ENCODE measurements around the gene SENP8. TPM values are rescaled to one million over a fixed set of nuclear protein-coding genes. Genes with fewer than 3 reads are reported as not detected.

Gene SENP8
- total and polyA plus RNA-seq, 2 of the 8 experiments (the other 6 are each of a cell fraction or from before 2014, with no cell fraction given) = 4.1 to 6.0 TPM

GRCh38 chr15:72092006-72092405 is 26.2 kb upstream of the SENP8 start:
- H3K36me3 ChIP-seq (ENCODE audit: control insufficient read depth in 2 of 4, insufficient read depth in 4 of 4, low read length in 3 of 4) = no peaks in the 10 kb centered on the region; a peak in 1 of 8 replicates
- H2BK12ac ChIP-seq (ENCODE audit: low read depth, low read length) = no peak overlapping the region
- no peak overlapping the region for H3K9ac ChIP-seq (replicated peaks in 1 of 4; ENCODE audit: extremely low read depth in 1 of 4, low read depth in 3 of 4, low read length in 3 of 4)
- H3K18ac ChIP-seq (ENCODE audit: extremely low read depth, low read length) = no peak overlapping the region
- H2BK5ac ChIP-seq (ENCODE audit: low read depth, low read length) = no peak overlapping the region
- H4K5ac ChIP-seq (ENCODE audit: insufficient read length, low read depth, low read length) = no peak overlapping the region
- H3K27ac ChIP-seq (ENCODE audit: low read depth, low read length) = no peak overlapping the region
- FAIRE-seq = no peak
- no peaks in the 10 kb centered on the region for H3K79me2 ChIP-seq (ENCODE audit: control insufficient read depth in 1 of 2, insufficient read depth in 2 of 2, low read length in 2 of 2)
- no peak overlapping the region for H3K23ac ChIP-seq (ENCODE audit: insufficient read length)
- no peak overlapping the region for H3K4ac ChIP-seq (replicated peaks; ENCODE audit: insufficient read length, low read depth, low read length)
- H3K4me1 ChIP-seq (replicated peaks in 1 of 4; ENCODE audit: control insufficient read depth in 3 of 4, insufficient read depth in 4 of 4, low read length in 3 of 4) = no peaks in the 10 kb centered on the region
- no peak overlapping the region for H4K91ac ChIP-seq (replicated peaks; ENCODE audit: insufficient read length, low read length)
- no peaks in the 10 kb centered on the region for H3K9me3 ChIP-seq (ENCODE audit: insufficient read depth in 2 of 2, low read depth in 1 of 2, low read length in 1 of 2)
- H4K8ac ChIP-seq (ENCODE audit: extremely low read depth, insufficient read depth, low read length) = no peak overlapping the region
- no peak overlapping the region for H2BK20ac ChIP-seq (ENCODE audit: low read length)
- H3K79me1 ChIP-seq (ENCODE audit: low read depth, low read length) = no peaks in the 10 kb centered on the region
- no peak overlapping the region for H2BK15ac ChIP-seq (ENCODE audit: low read length)
- H2BK120ac ChIP-seq (replicated peaks; ENCODE audit: low read depth, low read length) = no peak overlapping the region
- no peak overlapping the region for H2AK5ac ChIP-seq (ENCODE audit: low read depth, low read length)
- TF ChIP-seq RAD21 (IDR thresholded peaks at IDR 0.05 in 1 of 2, conservative IDR thresholded peaks at IDR 0.05 in 1 of 2; ENCODE audit: low read depth in 2 of 2, low read length in 2 of 2) (no peak), CHD2 (IDR thresholded peaks at IDR 0.05; ENCODE audit: low read length) (no peak), ZNF274 (IDR thresholded peaks at IDR 0.05; ENCODE audit: borderline replicate concordance, extremely low read depth, low read length) (no peak), TEAD4 (IDR thresholded peaks at IDR 0.05; ENCODE audit: low read depth, low read length) (no peak), BCL11A (IDR thresholded peaks at IDR 0.05; ENCODE audit: low read depth in 2 of 2, low read length in 2 of 2) (no peak), POLR2AphosphoS5 (IDR thresholded peaks at IDR 0.05; ENCODE audit: low read depth, low read length) (no peak), BRCA1 (IDR thresholded peaks at IDR 0.05; ENCODE audit: low read depth, low read length) (no peak), RFX5 (IDR thresholded peaks at IDR 0.05; ENCODE audit: borderline replicate concordance, low read depth, low read length) (no peak), SP4 (IDR thresholded peaks at IDR 0.05; ENCODE audit: low read length) (no peak), RBBP5 (IDR thresholded peaks at IDR 0.05; ENCODE audit: borderline replicate concordance, low read depth, low read length) (no peak), SIN3A (conservative IDR thresholded peaks at IDR 0.05 in 1 of 2, IDR thresholded peaks at IDR 0.05 in 1 of 2; ENCODE audit: low read depth in 1 of 2, low read length in 2 of 2) (no peak), HDAC2 (IDR thresholded peaks at IDR 0.05; ENCODE audit: borderline replicate concordance in 1 of 2, low read depth in 2 of 2, low read length in 2 of 2) (no peak), CTBP2 (IDR thresholded peaks at IDR 0.05; ENCODE audit: borderline replicate concordance, insufficient read depth, insufficient read length, low read length) (no peak), KDM4A (IDR thresholded peaks at IDR 0.05; ENCODE audit: low read depth, low read length, severe bottlenecking) (no peak)
- H3K14ac ChIP-seq (ENCODE audit: insufficient read length) = no peak overlapping the region
- peaks cover 0 to 1% (median 0%) of the 10 kb centered on the region in 4 experiments; a peak in 1 of 7 replicates for H3K27me3 ChIP-seq (replicated peaks in 1 of 4; ENCODE audit: control insufficient read depth in 3 of 4, extremely low read depth in 1 of 4, insufficient read depth in 3 of 4, low read length in 3 of 4)
- 100% methylated on average over 3 of the region's 3 CpGs; no CpG with 5 or more reads in 1 of the 2 experiments for WGBS, 2 experiments (ENCODE audit: extremely low coverage in 1 of 2, insufficient coverage in 1 of 2, insufficient read length in 1 of 2, insufficient replicate concordance in 2 of 2, low coverage in 1 of 2, low lambda C conversion rate in 2 of 2, missing lambda C conversion rate in 1 of 2)
- H3K56ac ChIP-seq (replicated peaks; ENCODE audit: insufficient read length, low read depth, low read length) = no peak overlapping the region
- H4K20me1 ChIP-seq (replicated peaks in 1 of 2; ENCODE audit: control insufficient read depth in 1 of 2, insufficient read depth in 2 of 2, low read length in 2 of 2) = no peaks in the 10 kb centered on the region
- no peak overlapping the region for H3K4me3 ChIP-seq (ENCODE audit: extremely low read depth in 1 of 4, insufficient read depth in 2 of 4, low read depth in 3 of 4, low read length in 4 of 4)
- H2AFZ ChIP-seq (ENCODE audit: low read length) = no peak overlapping the region
- no peak overlapping the region for H3K4me2 ChIP-seq (ENCODE audit: insufficient read depth in 1 of 2, low read depth in 2 of 2, low read length in 2 of 2)
- CTCF ChIA-PET (ENCODE audit: partially characterized antibody) = interaction anchor here (0.6 to 1.1 kb wide), 4 partner anchors 10 to 517 kb away, joined by 3 to 4 read pairs (median 3); no protein-coding TSS in a partner anchor
- no peaks in the 10 kb centered on the region; the same call in 1 of the 2 replicates for H3K23me2 ChIP-seq (ENCODE audit: low read depth, low read length)
- DNase-seq (ENCODE audit: low read depth in 1 of 2, low spot score in 2 of 2) = no peak
- POLR2A ChIA-PET (ENCODE audit: partially characterized antibody) = interaction anchor here (1.7 kb wide), 1 partner anchor 20 kb away, joined by 5 read pairs; no protein-coding TSS in a partner anchor
